Right lobe of liver (tissue), 6 donors: ENCODE data around the gene EIF4G3. TPM values are rescaled to one million over a fixed set of nuclear protein-coding genes. Genes with fewer than 3 reads are reported as not detected.

Experiments
- ATAC-seq, 4 donors: fragments of 200-7000 bp; cut with Tn5 transposase; one replicate each; pipeline ENCODE4 v1.9.1; 2020; ENCODE audit warnings: mild to moderate bottlenecking in 4 of 4, moderate library complexity in 4 of 4
- DNase-seq, 3 donors: peaks; one replicate each; pipeline ENCODE4 v3.0.0-alpha.2; 2020
- H3K27ac ChIP-seq, 3 donors: fragments of 200-600 bp; one replicate each; pipeline ENCODE4 v1.8.0; 2022
- H3K27me3 ChIP-seq, 2 donors: fragments of 200-600 bp; one replicate each; pipeline ENCODE4 v1.8.0; 2022
- H3K36me3 ChIP-seq, 4 donors: fragments of 200-600 bp; sonication (generic) in 1 of 4; one replicate each; pipeline versions ENCODE4 v1.5.1 to v1.8.0; 2017 to 2022; ENCODE audit warnings: control low read depth in 1 of 4
- H3K4me1 ChIP-seq, 4 donors: fragments of 200-600 bp; sonication (generic) in 1 of 4; one replicate each; pipeline versions ENCODE4 v1.5.1 to v1.8.0; 2017 to 2022; ENCODE audit warnings: control low read depth in 1 of 4
- H3K4me3 ChIP-seq, 3 donors: fragments of 200-600 bp; one replicate each; pipeline ENCODE4 v1.8.0; 2022
- H3K9me3 ChIP-seq, 4 donors: fragments of 200-600 bp; sonication (generic) in 1 of 4; one replicate each; pipeline versions ENCODE4 v1.5.1 to v1.8.0; 2017 to 2022; ENCODE audit warnings: control low read depth in 1 of 4
- CTCF ChIP-seq, 4 donors: fragments of 200-600 bp in 3 of 4; fragments of 450-650 bp in 1 of 4; IDR thresholded peaks; one replicate each; pipeline versions ENCODE4 v1.5.1 to v1.8.0; 2016 to 2022; ENCODE audit warnings: antibody characterized with exemption in 4 of 4, mild to moderate bottlenecking in 2 of 4
- POLR2A ChIP-seq: fragments of 450-650 bp; IDR thresholded peaks from one replicate; pipeline ENCODE4 v1.6.1; 2017; ENCODE audit warnings: antibody characterized with exemption, mild to moderate bottlenecking
- whole genome bisulfite sequencing: methylation state at CpG from one replicate; pipeline ENCODE4 v1.1.6; 2018; ENCODE audit warnings: low coverage, low lambda C conversion rate; ENCODE audit not compliant: insufficient coverage; ENCODE audit errors: missing lambda C conversion rate; 5-methylcytosine and 5-hydroxymethylcytosine counted together
- intact Hi-C, 2 donors: fragments of 100-400 bp; cut with DNase I; formaldehyde crosslinking; loops; one replicate each; pipeline versions ENCODE4 v1.11.2 to v1.14.1; 2022
- total RNA-seq, 6 experiments: library from RNA; depleted of rRNA in 2 of 6; stranded (reverse); fragments of >200 nt in 2 of 6; fragmentation: NEBNext Ultra II Directional in 3 of 6; extraction: Animal tissue kit (Norgen Biotek cat#: 25700) in 3 of 6; gene quantifications; one replicate each; pipeline versions ENCODE4 v1.1.0 to v1.2.4, GENCODE V29; 2016 to 2023
- donor health status: DM: no; HTN: yes; CAD: no.
- donor health status: DM: no; HTN: no; CAD: no.
- donor health status: DM: no; HTN: no; CAD: no.
- donor health status: DM: no; HTN: yes; CAD: no.
- donor health status: DM: no; HTN: yes; CAD: no.

Gene EIF4G3
- total RNA-seq, 6 experiments from 2014 or later = 14.4 to 29.9 (median 23.5) TPM

- Histone ChIP-seq H3K27ac (no peak overlapping the region), H3K4me1 (no peaks in the 10 kb centered on the region), H3K27me3 (no peaks in the 10 kb centered on the region), H3K9me3 (no peaks in the 10 kb centered on the region), H3K36me3 (no peaks in the 10 kb centered on the region), H3K4me3 (no peak overlapping the region)
- WGBS = 89% methylated on average over 5 of the region's 5 CpGs
- TF ChIP-seq POLR2A (no peak), CTCF (IDR thresholded peaks at IDR 0.05) (no peak)
- DNase-seq = no peak
- intact Hi-C loops = no loop called here
- no peak for ATAC-seq
Observed at GRCh38 chr1:20993716-20994575, 182.8 kb downstream of the EIF4G3 start.

GRCh38 chr1:20992322-20993056 lies 184.2 kb downstream of the EIF4G3 start:
- 48% methylated on average over 2 of the region's 2 CpGs for WGBS
- DNase-seq (no peak), ATAC-seq (no peak)
- Histone ChIP-seq H3K4me1 (no peaks in the 10 kb centered on the region), H3K27me3 (no peaks in the 10 kb centered on the region), H3K36me3 (no peaks in the 10 kb centered on the region), H3K4me3 (no peak overlapping the region), H3K9me3 (no peaks in the 10 kb centered on the region), H3K27ac (no peak overlapping the region)
- intact Hi-C loops = no loop called here
- TF ChIP-seq CTCF (IDR thresholded peaks at IDR 0.05) = no peak
- TF ChIP-seq POLR2A = no peak

GRCh38 chr1:20988943-20989342 lies 187.8 kb downstream of the EIF4G3 start:
- ATAC-seq (no peak), DNase-seq (no peak)
- TF ChIP-seq CTCF (IDR thresholded peaks at IDR 0.05) (no peak), POLR2A (no peak)
- intact Hi-C loops = no loop called here
- H3K27ac ChIP-seq = no peak overlapping the region
- no peak overlapping the region for H3K4me3 ChIP-seq
- H3K27me3 ChIP-seq = no peaks in the 10 kb centered on the region
- H3K4me1 ChIP-seq = no peaks in the 10 kb centered on the region
- 95% methylated on average over 4 of the region's 6 CpGs for WGBS
- H3K36me3 ChIP-seq = no peaks in the 10 kb centered on the region
- H3K9me3 ChIP-seq = no peaks in the 10 kb centered on the region

GRCh38 chr1:20987831-20988825 lies 188.6 kb downstream of the EIF4G3 start:
- intact Hi-C loops = no loop called here
- no peak for DNase-seq

More at GRCh38 chr1:20987831-20988825, 188.6 kb downstream of the EIF4G3 start:
- H3K27me3 ChIP-seq = no peaks in the 10 kb centered on the region
- H3K4me1 ChIP-seq = no peaks in the 10 kb centered on the region
- no peaks in the 10 kb centered on the region for H3K36me3 ChIP-seq
- H3K4me3 ChIP-seq = no peak overlapping the region
- no peaks in the 10 kb centered on the region for H3K9me3 ChIP-seq
- TF ChIP-seq CTCF (IDR thresholded peaks at IDR 0.05) (no peak), POLR2A (no peak)
- no peak overlapping the region for H3K27ac ChIP-seq
- no peak for ATAC-seq
